HepG2 (cell line): Measurements from ENCODE around the gene DNASE1L2. TPM values are rescaled to one million over a fixed set of nuclear protein-coding genes. Genes with fewer than 3 reads are reported as not detected.

Experiments used
- ARNTL ChIP-seq: sonication (generic); formaldehyde crosslinking; IDR thresholded peaks from 2 replicates; pipeline ENCODE4 v1.4.0; 2020; ENCODE audit warnings: mild to moderate bottlenecking, missing genetic modification reagents
- DR1 ChIP-seq: sonication (generic); formaldehyde crosslinking; IDR thresholded peaks from 2 replicates; pipeline ENCODE4 v1.8.0; 2021; ENCODE audit warnings: mild to moderate bottlenecking, missing genetic modification reagents, inconsistent platforms
- DZIP1 ChIP-seq: sonication (generic); formaldehyde crosslinking; IDR thresholded peaks from 2 replicates; pipeline ENCODE4 v1.5.0; 2020; ENCODE audit warnings: mild to moderate bottlenecking, missing genetic modification reagents
- FOXK2 ChIP-seq: fragments of 450-650 bp; IDR thresholded peaks from 2 replicates; pipeline ENCODE4 v1.6.1; 2016
- ISL2 ChIP-seq: sonication (generic); formaldehyde crosslinking; IDR thresholded peaks from 2 replicates; pipeline ENCODE4 v1.5.0; 2020; ENCODE audit warnings: missing genetic modification reagents
- KLF9 ChIP-seq: IDR thresholded peaks from 2 replicates; pipeline ENCODE4 v1.6.1; 2016; ENCODE audit warnings: low read depth
- MED13 ChIP-seq: sonication (generic); formaldehyde crosslinking; IDR thresholded peaks from 2 replicates; pipeline ENCODE4 v1.5.0; 2020; ENCODE audit warnings: missing genetic modification reagents
- PRDM4 ChIP-seq: sonication (generic); formaldehyde crosslinking; IDR thresholded peaks from 2 replicates; pipeline ENCODE4 v1.9.0; 2021; ENCODE audit warnings: missing genetic modification reagents, borderline replicate concordance
- SMARCE1 ChIP-seq: fragments of 450-650 bp; IDR thresholded peaks from 2 replicates; pipeline ENCODE4 v1.6.1; 2017; ENCODE audit warnings: borderline replicate concordance
- SOX5 ChIP-seq: IDR thresholded peaks from 2 replicates; pipeline ENCODE4 v1.6.1; 2016; ENCODE audit warnings: borderline replicate concordance
- TARDBP ChIP-seq: sonication (generic); formaldehyde crosslinking; IDR thresholded peaks from 2 replicates; pipeline ENCODE4 v1.8.0; 2022; ENCODE audit warnings: mild to moderate bottlenecking, missing genetic modification reagents
- ZBTB7B ChIP-seq: sonication (generic); formaldehyde crosslinking; IDR thresholded peaks from 2 replicates; pipeline ENCODE4 v1.4.0; 2020; ENCODE audit warnings: missing genetic modification reagents
- ZNF260 ChIP-seq: sonication (generic); formaldehyde crosslinking; IDR thresholded peaks from 2 replicates; pipeline ENCODE4 v1.4.0; 2020; ENCODE audit warnings: missing genetic modification reagents, low read depth, mild to moderate bottlenecking, borderline replicate concordance
- ZNF30 ChIP-seq: sonication (generic); formaldehyde crosslinking; IDR thresholded peaks from 2 replicates; pipeline ENCODE4 v1.5.0; 2020; ENCODE audit warnings: mild to moderate bottlenecking, missing genetic modification reagents
- ZNF335 ChIP-seq: sonication (generic); formaldehyde crosslinking; IDR thresholded peaks from 2 replicates; pipeline ENCODE4 v1.4.0; 2020; ENCODE audit warnings: missing genetic modification reagents
- ZNF781 ChIP-seq: sonication (generic); formaldehyde crosslinking; IDR thresholded peaks from 2 replicates; pipeline ENCODE4 v1.5.1; 2020; ENCODE audit warnings: borderline replicate concordance, mild to moderate bottlenecking, missing genetic modification reagents; ENCODE audit errors: not compliant biosample characterization
- polyA plus RNA-seq, 8 experiments: library from polyadenylated mRNA; depleted of rRNA in 3 of 8; stranded (reverse) in 7 of 8; unstranded in 1 of 8; fragments of >200 nt; fragmentation: Illumina TruSeq in 4 of 8; extraction: Trizol in 4 of 8; gene quantifications; 2 replicates each; pipeline versions ENCODE4 v1.2.1 to v1.2.3, GENCODE V29; 2011 to 2016; ENCODE audit warnings: low read depth in 4 of 8, missing spikeins in 1 of 8, mixed read lengths in 1 of 8; ENCODE audit not compliant: insufficient read depth in 1 of 8
- total RNA-seq, 5 experiments: library from RNA; depleted of rRNA; stranded (reverse); fragments of >200 nt; fragmentation: Illumina TruSeq; extraction: Trizol; gene quantifications; 2 replicates each; pipeline ENCODE4 v1.2.3, GENCODE V29; 2016; ENCODE audit warnings: low read depth in 1 of 5
- TF ChIP-seq, protein P1 (sequence below): sonication (generic); formaldehyde crosslinking; IDR thresholded peaks from 2 replicates; pipeline ENCODE4 v1.8.0; 2022; ENCODE audit warnings: missing genetic modification reagents, mild to moderate bottlenecking, inconsistent platforms, borderline replicate concordance
- TF ChIP-seq, protein P2 (sequence below): sonication (generic); formaldehyde crosslinking; IDR thresholded peaks from 2 replicates; pipeline ENCODE4 v1.4.0; 2020; ENCODE audit warnings: mild to moderate bottlenecking, missing genetic modification reagents
- TF ChIP-seq, protein P3 (sequence below): sonication (generic); formaldehyde crosslinking; IDR thresholded peaks from 2 replicates; pipeline ENCODE4 v1.9.0; 2021; ENCODE audit warnings: missing genetic modification reagents, mild to moderate bottlenecking, borderline replicate concordance

DNASE1L2 gene
- total and polyA plus RNA-seq, 2 of the 13 experiments (the other 11 are each of a cell fraction or from before 2014, with no cell fraction given): 0.44 to 0.50 TPM

GRCh38 chr16:2251296-2252111 is 15.3 kb downstream of the DNASE1L2 start, which contains the start of gene ECI1 (continued):
- TF ChIP-seq ZNF30 (CRISPR knock-in tag) (no peak), ZBTB7B (CRISPR knock-in tag) (peak; percentile 65; the same call in 1 of the 2 replicates), ARNTL (peak; percentile 41; the same call in 1 of the 2 replicates), DR1 (peak; percentile 34; the same call in 1 of the 2 replicates), KLF9 (CRISPR knock-in tag) (peak; percentile 25; the same call in 1 of the 2 replicates), SMARCE1 (no peak), MED13 (CRISPR knock-in tag) (0 out of 2 replicates have a peak, but pooled peaks have one; percentile 56), ZNF260 (no peak), TARDBP (CRISPR knock-in tag) (peak; percentile 91), DZIP1 (peak; percentile 76; the same call in 1 of the 2 replicates), ZNF335 (CRISPR knock-in tag) (no peak; the same call in 1 of the 2 replicates), ZNF781 (CRISPR knock-in tag) (peak; percentile 85), PRDM4 (CRISPR knock-in tag) (no peak), SOX5 (CRISPR knock-in tag) (peak; percentile 69; the same call in 1 of the 2 replicates), FOXK2 (no peak), ISL2 (peak; percentile 49; the same call in 1 of the 2 replicates)
- TF ChIP-seq, protein P1, sequence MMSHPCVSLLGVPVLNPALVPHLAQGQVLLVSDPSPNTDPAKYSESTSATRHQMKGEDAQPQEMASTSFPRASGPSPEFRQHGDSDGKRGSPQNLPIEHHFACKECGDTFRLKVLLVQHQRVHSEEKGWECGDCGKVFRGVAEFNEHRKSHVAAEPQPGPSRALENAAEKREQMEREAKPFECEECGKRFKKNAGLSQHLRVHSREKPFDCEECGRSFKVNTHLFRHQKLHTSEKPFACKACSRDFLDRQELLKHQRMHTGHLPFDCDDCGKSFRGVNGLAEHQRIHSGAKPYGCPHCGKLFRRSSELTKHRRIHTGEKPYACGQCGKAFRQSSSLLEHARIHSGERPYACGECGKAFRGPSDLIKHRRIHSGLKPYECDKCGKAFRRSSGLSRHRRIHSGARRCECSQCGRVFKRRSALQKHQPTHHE: peak; percentile 69; the same call in 1 of the 2 replicates
- TF ChIP-seq, protein P2, sequence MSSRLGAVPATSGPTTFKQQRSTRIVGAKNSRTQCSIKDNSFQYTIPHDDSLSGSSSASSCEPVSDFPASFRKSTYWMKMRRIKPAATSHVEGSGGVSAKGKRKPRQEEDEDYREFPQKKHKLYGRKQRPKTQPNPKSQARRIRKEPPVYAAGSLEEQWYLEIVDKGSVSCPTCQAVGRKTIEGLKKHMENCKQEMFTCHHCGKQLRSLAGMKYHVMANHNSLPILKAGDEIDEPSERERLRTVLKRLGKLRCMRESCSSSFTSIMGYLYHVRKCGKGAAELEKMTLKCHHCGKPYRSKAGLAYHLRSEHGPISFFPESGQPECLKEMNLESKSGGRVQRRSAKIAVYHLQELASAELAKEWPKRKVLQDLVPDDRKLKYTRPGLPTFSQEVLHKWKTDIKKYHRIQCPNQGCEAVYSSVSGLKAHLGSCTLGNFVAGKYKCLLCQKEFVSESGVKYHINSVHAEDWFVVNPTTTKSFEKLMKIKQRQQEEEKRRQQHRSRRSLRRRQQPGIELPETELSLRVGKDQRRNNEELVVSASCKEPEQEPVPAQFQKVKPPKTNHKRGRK (CRISPR knock-in tag): no peak
- TF ChIP-seq, protein P3, sequence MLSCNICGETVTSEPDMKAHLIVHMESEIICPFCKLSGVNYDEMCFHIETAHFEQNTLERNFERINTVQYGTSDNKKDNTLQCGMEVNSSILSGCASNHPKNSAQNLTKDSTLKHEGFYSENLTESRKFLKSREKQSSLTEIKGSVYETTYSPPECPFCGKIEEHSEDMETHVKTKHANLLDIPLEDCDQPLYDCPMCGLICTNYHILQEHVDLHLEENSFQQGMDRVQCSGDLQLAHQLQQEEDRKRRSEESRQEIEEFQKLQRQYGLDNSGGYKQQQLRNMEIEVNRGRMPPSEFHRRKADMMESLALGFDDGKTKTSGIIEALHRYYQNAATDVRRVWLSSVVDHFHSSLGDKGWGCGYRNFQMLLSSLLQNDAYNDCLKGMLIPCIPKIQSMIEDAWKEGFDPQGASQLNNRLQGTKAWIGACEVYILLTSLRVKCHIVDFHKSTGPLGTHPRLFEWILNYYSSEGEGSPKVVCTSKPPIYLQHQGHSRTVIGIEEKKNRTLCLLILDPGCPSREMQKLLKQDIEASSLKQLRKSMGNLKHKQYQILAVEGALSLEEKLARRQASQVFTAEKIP (CRISPR knock-in tag): no peak
